GM13976 (cell line): ENCODE data around the gene COMMD9.

Experiments
- DNase-seq: peaks from one replicate; pipeline ENCODE4 v3.0.0; 2012; ENCODE audit warnings: low spot score
- in situ Hi-C: fragments of 300-500 bp; cut with MboI; formaldehyde crosslinking; loops from one replicate; pipeline ENCODE4 v1.12.0; 2022; ENCODE audit warnings: low sequenced_read_pairs, mixed read lengths, inconsistent platforms; ENCODE audit not compliant: unreplicated experiment
- TF ChIP-seq, protein P1 (sequence below): IDR thresholded peaks from 2 replicates; pipeline ENCODE4 v1.5.1; 2012; ENCODE audit warnings: borderline replicate concordance, mild to moderate bottlenecking; ENCODE audit not compliant: insufficient read depth; ENCODE audit errors: extremely low read depth, missing control alignments, control extremely low read depth

COMMD9 gene

DNA sequence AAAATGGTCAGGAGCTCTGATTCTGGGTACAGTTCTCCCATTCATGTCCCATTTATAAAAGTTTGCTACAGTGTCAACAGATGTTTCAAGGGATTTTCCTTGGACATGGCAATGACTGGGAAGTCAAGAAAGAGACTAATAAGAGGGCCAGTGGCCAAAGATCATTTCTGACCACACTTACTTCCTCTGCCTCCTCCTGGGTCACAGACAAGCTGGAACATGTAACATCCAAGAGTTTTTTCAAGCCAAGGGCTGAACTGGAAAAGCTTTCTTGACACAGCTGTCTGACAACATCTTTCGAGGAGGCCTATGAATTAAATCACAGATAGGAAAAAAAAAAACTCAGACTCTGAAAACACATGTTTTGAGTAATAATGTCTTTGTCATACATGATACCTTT lies 8.7 kb downstream of the COMMD9 start:
- TF ChIP-seq, protein P1, sequence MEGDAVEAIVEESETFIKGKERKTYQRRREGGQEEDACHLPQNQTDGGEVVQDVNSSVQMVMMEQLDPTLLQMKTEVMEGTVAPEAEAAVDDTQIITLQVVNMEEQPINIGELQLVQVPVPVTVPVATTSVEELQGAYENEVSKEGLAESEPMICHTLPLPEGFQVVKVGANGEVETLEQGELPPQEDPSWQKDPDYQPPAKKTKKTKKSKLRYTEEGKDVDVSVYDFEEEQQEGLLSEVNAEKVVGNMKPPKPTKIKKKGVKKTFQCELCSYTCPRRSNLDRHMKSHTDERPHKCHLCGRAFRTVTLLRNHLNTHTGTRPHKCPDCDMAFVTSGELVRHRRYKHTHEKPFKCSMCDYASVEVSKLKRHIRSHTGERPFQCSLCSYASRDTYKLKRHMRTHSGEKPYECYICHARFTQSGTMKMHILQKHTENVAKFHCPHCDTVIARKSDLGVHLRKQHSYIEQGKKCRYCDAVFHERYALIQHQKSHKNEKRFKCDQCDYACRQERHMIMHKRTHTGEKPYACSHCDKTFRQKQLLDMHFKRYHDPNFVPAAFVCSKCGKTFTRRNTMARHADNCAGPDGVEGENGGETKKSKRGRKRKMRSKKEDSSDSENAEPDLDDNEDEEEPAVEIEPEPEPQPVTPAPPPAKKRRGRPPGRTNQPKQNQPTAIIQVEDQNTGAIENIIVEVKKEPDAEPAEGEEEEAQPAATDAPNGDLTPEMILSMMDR, result no peak
- no peak for DNase-seq
- in situ Hi-C loops, result no loop called here

DNA sequence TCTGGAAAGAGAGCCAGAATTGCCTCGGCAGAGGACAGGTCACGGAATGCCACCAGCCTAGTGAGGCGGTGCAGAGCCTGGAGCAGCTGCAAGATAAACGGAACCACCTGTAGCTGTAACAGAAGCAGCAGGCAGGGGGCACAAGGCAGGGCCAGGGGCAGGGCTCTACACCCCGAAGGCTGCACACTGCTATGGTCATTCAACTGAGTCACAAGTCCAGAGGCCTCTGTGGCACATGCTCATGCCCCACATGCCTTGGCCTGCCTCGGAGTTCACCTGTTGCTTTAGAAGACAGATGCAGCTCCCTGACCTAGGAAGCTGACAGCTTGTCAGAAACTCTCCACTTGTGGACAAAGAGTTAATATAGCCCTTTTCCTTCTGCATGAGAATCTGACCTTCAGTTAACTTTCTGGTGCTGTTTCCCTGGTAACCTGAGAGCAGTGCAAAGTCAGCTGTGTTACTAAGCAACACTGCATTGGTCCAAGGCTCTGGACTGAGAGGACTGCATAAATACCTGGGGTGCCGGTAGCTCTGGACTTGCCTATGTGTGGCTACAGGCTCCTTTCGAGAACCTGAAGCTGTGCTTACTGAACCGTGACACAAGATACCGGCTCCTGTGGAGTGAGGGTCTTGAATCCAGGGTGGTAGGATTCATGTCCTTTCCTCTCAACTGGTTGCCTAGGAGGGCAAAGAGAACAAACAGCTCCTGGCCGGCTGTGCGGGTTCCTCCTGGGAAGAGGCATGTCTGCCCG lies 10.5 kb downstream of the COMMD9 start:
- no peak for DNase-seq
- TF ChIP-seq, protein P1, result no peak
- in situ Hi-C loops, result no loop called here

DNA sequence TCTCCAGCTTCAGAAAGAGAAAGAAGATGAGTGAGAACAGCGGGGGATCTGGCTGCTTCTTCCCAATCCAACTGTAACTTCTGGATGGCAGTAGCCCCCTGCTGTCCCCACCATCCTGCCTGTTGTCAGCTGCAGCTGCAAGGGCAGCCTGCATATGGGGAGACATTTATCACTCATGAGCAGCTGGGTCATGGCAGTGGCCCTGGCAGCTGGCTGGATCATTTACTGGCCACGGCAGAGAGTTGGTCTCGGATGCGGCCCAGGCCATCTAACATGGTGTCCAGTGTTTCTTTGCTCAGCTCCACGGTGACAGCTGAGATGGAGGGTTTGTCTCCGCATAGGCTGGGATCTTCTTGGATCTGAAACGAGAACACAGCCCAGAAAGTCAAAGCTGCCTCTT lies 14.8 kb downstream of the COMMD9 start:
- in situ Hi-C loops, result loop anchor here (25.0 kb wide), 1 partner anchor 437 kb away; no protein-coding TSS in a partner anchor
- DNase-seq, result no peak
- TF ChIP-seq, protein P1, result no peak

DNA sequence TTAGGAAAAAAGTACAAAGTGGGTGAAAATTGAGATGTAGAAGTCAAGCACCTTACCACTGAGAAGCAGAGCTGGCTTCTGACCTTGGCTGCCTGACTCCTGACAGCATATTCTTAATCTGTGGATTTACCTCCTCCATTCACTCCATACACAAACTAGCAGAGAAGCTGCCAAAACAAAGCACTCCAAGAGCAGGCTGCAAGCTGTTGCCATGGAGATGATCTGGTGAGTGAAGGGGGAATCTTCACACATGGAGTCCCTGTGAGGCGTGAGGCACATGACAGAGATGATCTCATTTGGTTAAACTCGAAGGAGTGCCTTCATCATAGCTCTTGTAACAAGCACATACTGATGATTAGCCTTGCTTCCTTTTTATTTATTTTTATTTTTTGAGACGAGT lies 16.1 kb downstream of the COMMD9 start:
- no peak for DNase-seq
- TF ChIP-seq, protein P1, result no peak
- in situ Hi-C loops, result loop anchor here (25.0 kb wide), 1 partner anchor 436 kb away; no protein-coding TSS in a partner anchor

DNA sequence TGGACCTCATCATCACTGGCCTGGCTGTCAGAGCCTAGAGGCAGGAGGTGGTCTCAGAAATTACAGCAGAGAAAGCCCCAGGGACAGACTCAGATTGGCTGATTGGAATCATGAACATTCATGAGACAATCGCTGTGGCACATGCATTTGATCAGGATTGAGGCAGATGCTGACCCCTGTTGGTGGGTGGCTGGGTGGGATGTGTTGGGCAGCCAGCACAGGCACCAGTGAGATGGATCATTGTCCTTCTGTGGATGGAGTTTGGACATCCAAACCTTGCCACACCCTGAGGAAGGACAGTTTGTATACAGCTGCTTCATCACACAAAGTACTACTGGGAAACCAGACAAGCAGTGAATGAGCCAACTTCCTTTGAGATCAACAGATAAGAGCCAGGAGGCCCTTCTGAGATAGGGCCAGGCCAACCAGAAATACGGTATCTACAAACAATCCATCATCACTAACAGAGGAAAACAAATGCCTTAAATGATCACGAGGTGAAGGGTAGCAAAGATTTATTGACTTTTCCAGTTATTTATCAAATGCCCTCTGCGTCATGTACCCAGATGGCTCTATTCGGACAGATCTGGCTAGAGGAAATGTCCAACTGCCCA lies 17.3 kb downstream of the COMMD9 start:
- no peak for DNase-seq
- TF ChIP-seq, protein P1, result no peak
- in situ Hi-C loops, result loop anchor here (25.0 kb wide), 1 partner anchor 435 kb away; no protein-coding TSS in a partner anchor

DNA sequence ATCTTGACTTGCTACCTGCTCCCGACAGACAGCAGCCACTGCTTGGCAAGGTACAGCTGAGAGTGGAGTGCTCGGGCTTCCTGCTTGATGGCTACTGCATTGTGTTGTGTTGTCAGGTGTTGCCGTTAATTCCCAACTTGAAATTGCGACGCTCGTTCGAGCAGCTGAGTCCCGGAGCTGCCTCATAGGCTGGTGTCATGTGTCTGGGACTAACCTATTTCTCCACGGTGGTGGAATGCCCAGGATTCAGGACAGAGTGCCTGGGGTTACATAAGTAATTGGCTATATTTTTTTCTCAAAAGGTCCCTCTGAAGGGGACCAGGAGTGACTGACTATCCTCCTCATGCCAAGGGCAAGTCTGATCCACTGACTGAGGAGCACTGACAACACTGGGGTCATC lies 18.5 kb downstream of the COMMD9 start:
- TF ChIP-seq, protein P1, result no peak
- in situ Hi-C loops, result loop anchor here (25.0 kb wide), 1 partner anchor 433 kb away; no protein-coding TSS in a partner anchor
- no peak for DNase-seq
